CD4-positive, CD25-positive, alpha-beta regulatory T cell (primary cell): Measurements from ENCODE around the gene TDRD7. TPM values are rescaled to one million over a fixed set of nuclear protein-coding genes. Genes with fewer than 3 reads are reported as not detected.

Source experiments
- ATAC-seq, 2 donors: fragments of 150-1000 bp; cut with Tn5 transposase; one replicate each; pipeline ENCODE4 v1.10.0; 2021; ENCODE audit warnings: low read depth in 2 of 2, moderate number of reproducible peaks in 2 of 2, moderate library complexity in 1 of 2
- DNase-seq, 3 donors: peaks; one replicate each; pipeline versions ENCODE4 v3.0.0 to v3.0.0-alpha.2; 2012 to 2022; ENCODE audit warnings: mixed read lengths in 1 of 3
- H3K27ac ChIP-seq: one replicate; pipeline ENCODE4 v1.7.0; 2013; ENCODE audit warnings: mild to moderate bottlenecking, low read length; ENCODE audit not compliant: insufficient read depth, poor library complexity, severe bottlenecking
- H3K27me3 ChIP-seq: one replicate; pipeline ENCODE4 v1.7.0; 2013; ENCODE audit warnings: low read length; ENCODE audit not compliant: control insufficient read depth, insufficient read depth
- H3K36me3 ChIP-seq: one replicate; pipeline ENCODE4 v1.7.0; 2013; ENCODE audit warnings: mild to moderate bottlenecking, low read length, moderate library complexity; ENCODE audit not compliant: control insufficient read depth, insufficient read depth
- H3K4me1 ChIP-seq: 2 replicates; pipeline ENCODE4 v1.7.0; 2013; ENCODE audit warnings: mild to moderate bottlenecking, low read length; ENCODE audit not compliant: insufficient read depth, control insufficient read depth, poor library complexity, severe bottlenecking
- H3K4me3 ChIP-seq: one replicate; pipeline ENCODE4 v1.7.0; 2013; ENCODE audit warnings: low read depth, mild to moderate bottlenecking, low read length, moderate library complexity
- H3K9me3 ChIP-seq, 2 experiments: 1 replicate in 1 of 2; 2 replicates in 1 of 2; pipeline ENCODE4 v1.7.0; 2013; ENCODE audit warnings: low read length in 2 of 2, mild to moderate bottlenecking in 1 of 2, moderate library complexity in 1 of 2; ENCODE audit not compliant: control insufficient read depth in 2 of 2
- H3K27ac Mint-ChIP-seq, 3 donors: one replicate each; pipeline ENCODE4 v1.8.0; 2020 to 2022; ENCODE audit warnings: mild to moderate bottlenecking in 3 of 3, mixed read lengths in 3 of 3, moderate library complexity in 2 of 3
- H3K27me3 Mint-ChIP-seq: one replicate; pipeline ENCODE4 v1.8.0; 2022; ENCODE audit warnings: mild to moderate bottlenecking, mixed read lengths
- H3K36me3 Mint-ChIP-seq: one replicate; pipeline ENCODE4 v1.8.0; 2020; ENCODE audit warnings: mixed read lengths
- H3K4me1 Mint-ChIP-seq, 4 donors: one replicate each; pipeline ENCODE4 v1.8.0; 2020 to 2022; ENCODE audit warnings: mixed read lengths in 4 of 4, mild to moderate bottlenecking in 1 of 4
- H3K4me3 Mint-ChIP-seq, 4 donors: one replicate each; pipeline ENCODE4 v1.8.0; 2020 to 2022; ENCODE audit warnings: mild to moderate bottlenecking in 4 of 4, mixed read lengths in 4 of 4, moderate library complexity in 3 of 4
- H3K9me3 Mint-ChIP-seq, 7 donors: one replicate each; pipeline ENCODE4 v1.8.0; 2020 to 2022; ENCODE audit warnings: mixed read lengths in 7 of 7, mild to moderate bottlenecking in 3 of 7, moderate library complexity in 2 of 7
- polyA plus RNA-seq, 4 donors: library from polyadenylated mRNA; unstranded; fragments of 300-500 nt; fragmentation: Illumina TruSeq; gene quantifications; one replicate each; pipeline ENCODE4 v1.2.3, GENCODE V29; 2021
- total RNA-seq: library from RNA; stranded (reverse); gene quantifications from one replicate; pipeline ENCODE4 v1.2.3, GENCODE V29; 2022

TDRD7 gene
- total and polyA plus RNA-seq, 5 donors from 2014 or later: 5.1 to 10.3 (median 8.1) TPM

DNA sequence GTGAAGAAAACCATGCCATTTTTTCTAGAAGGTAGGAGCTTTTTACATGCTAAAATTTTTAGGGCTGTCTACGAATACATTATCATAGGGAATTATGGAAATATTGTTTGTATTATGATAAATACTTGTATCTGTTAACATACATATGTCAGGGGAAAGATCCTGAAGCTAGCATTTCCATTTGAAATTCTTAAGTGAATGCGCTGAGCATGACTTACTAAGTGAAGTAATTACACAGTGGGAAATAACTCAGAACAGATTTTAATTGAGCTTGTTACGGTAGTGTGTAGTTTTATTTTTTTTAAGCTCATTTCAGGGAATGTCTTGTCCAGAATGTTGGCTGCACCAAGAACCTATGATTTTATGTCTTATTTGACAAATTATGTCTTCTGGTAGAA, 19.1 kb downstream of the TDRD7 start:
- Histone ChIP-seq H3K27ac (no peak overlapping the region), H3K36me3 (peaks cover 56% of the 10 kb centered on the region), H3K4me1 (no peaks in the 10 kb centered on the region), H3K9me3 (no peaks in the 10 kb centered on the region), H3K4me3 (no peak overlapping the region), H3K27me3 (no peaks in the 10 kb centered on the region)
- Mint-ChIP-seq H3K27ac (no peak overlapping the region), H3K9me3 (no peaks in the 10 kb centered on the region), H3K36me3 (peaks cover 45% of the 10 kb centered on the region), H3K27me3 (no peaks in the 10 kb centered on the region), H3K4me1 (peaks cover 0 to 15% (median 3%) of the 10 kb centered on the region in 4 donors), H3K4me3 (no peak overlapping the region)
- ATAC-seq (no peak), DNase-seq (no peak)

DNA sequence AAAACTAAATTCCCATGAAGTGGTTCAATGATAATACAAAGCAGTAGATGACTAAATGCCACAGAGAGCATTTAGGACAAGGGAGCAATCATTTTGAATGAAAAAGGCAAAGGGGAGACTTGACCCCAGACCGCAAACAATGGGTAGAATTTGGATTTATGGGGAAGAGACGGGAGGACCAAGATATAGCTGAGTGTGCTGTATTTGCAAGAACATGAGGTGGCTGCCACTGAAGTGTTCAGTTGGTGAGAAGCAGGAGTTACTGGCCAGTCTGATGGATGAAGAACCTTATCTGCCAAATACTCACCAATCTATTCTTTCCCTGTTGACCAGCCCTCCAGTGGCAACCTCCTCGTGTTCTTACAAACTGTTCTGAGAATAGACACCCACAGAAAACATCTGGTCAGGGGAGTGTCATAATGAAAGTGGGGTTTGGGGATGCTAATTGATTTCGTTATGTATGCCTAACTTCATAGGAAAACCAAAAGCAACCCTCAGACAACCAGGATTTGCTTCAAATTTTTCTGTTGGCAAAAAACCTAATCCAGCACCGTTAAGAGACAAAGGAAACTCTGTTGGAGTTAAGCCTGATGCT, 19.8 kb downstream of the TDRD7 start:
- no peaks in the 10 kb centered on the region for H3K9me3 Mint-ChIP-seq

DNA sequence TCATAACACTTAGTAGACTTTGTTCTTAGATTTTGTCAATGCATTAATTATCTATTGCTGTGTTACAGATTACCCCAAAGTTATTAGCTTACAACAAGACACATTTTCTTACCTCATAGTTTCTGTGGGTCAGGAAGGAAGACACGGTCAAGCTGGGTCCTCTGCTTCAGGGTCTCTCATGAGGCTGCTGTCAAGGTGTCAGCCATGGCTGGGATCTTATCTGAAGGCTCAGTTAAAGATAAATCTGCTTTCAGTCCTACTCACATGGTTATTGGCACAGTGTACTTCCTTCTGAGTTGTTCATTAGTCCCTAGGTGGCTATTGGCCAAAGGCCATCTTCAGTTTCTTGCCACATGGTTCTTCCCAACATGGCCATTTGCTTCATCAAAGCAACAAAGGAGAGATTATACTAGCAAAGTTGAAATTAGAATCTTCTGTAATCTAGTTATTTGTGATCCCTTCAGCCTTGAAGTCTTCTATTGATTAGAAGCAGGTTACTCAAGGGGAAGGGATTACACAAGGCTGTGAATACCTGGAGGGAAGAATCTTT, 25.2 kb downstream of the TDRD7 start:
- Mint-ChIP-seq H3K36me3 (peaks cover 30% of the 10 kb centered on the region), H3K4me3 (no peak overlapping the region), H3K9me3 (peaks cover 0 to 1% (median 0%) of the 10 kb centered on the region in 7 donors), H3K27ac (no peak overlapping the region), H3K4me1 (peaks cover 0 to 7% (median 3%) of the 10 kb centered on the region in 4 donors), H3K27me3 (no peaks in the 10 kb centered on the region)
- H3K27me3 ChIP-seq: no peaks in the 10 kb centered on the region
- no peak overlapping the region for H3K4me3 ChIP-seq
- DNase-seq (no peak), ATAC-seq (no peak)
- H3K9me3 ChIP-seq: no peaks in the 10 kb centered on the region
- no peak overlapping the region for H3K27ac ChIP-seq
- H3K4me1 ChIP-seq: no peaks in the 10 kb centered on the region
- H3K36me3 ChIP-seq: peaks cover 41% of the 10 kb centered on the region

More for the DNA sequence above, 19.8 kb downstream of the TDRD7 start:
- Mint-ChIP-seq H3K27me3 (no peaks in the 10 kb centered on the region), H3K4me3 (no peak overlapping the region), H3K36me3 (peaks cover 45% of the 10 kb centered on the region), H3K4me1 (peaks cover 0 to 15% (median 6%) of the 10 kb centered on the region in 4 donors), H3K27ac (no peak overlapping the region)
- ATAC-seq (no peak), DNase-seq (no peak)
- Histone ChIP-seq H3K9me3 (no peaks in the 10 kb centered on the region), H3K36me3 (peaks cover 56% of the 10 kb centered on the region), H3K27me3 (no peaks in the 10 kb centered on the region), H3K27ac (no peak overlapping the region), H3K4me1 (no peaks in the 10 kb centered on the region), H3K4me3 (no peak overlapping the region)

GRCh38 chr9:97438257-97438656, 26.4 kb downstream of the TDRD7 start:
- ATAC-seq (no peak), DNase-seq (no peak)
- H3K9me3 Mint-ChIP-seq: peaks cover 0 to 1% (median 0%) of the 10 kb centered on the region in 7 donors
- H3K4me1 ChIP-seq: no peaks in the 10 kb centered on the region
- H3K27me3 ChIP-seq: no peaks in the 10 kb centered on the region
- peaks cover 0 to 7% (median 3%) of the 10 kb centered on the region in 4 donors for H3K4me1 Mint-ChIP-seq
- no peak overlapping the region for H3K27ac Mint-ChIP-seq
- no peak overlapping the region for H3K27ac ChIP-seq
- H3K27me3 Mint-ChIP-seq: no peaks in the 10 kb centered on the region
- no peaks in the 10 kb centered on the region for H3K9me3 ChIP-seq
- H3K36me3 ChIP-seq: peaks cover 33% of the 10 kb centered on the region
- no peak overlapping the region for H3K4me3 Mint-ChIP-seq
- peaks cover 29% of the 10 kb centered on the region for H3K36me3 Mint-ChIP-seq
- no peak overlapping the region for H3K4me3 ChIP-seq

DNA sequence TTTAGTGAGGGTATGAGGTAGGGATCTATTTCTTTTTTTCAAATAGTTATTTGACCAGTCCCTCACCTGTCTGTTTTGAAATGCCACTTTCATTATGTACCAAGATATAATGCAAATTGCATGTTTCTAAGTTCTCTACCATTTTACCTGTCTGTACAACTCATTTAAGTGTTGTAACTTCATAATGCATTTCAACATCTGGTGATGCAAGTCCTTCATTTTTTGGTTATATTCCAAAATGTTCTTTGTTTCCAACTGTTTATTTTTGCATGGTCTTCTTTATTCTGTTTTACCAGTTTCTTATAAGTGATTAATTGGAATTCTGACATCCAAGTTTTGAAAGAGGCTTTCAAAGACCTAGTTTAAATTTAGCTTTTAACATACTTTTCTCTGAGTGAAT, 26.8 kb downstream of the TDRD7 start:
- peaks cover 0 to 1% (median 0%) of the 10 kb centered on the region in 7 donors for H3K9me3 Mint-ChIP-seq
- H3K4me1 Mint-ChIP-seq: peaks cover 0 to 7% (median 2%) of the 10 kb centered on the region in 4 donors
- peaks cover 25% of the 10 kb centered on the region for H3K36me3 Mint-ChIP-seq
- H3K4me3 ChIP-seq: no peak overlapping the region
- no peaks in the 10 kb centered on the region for H3K27me3 Mint-ChIP-seq
- H3K27ac ChIP-seq: no peak overlapping the region
- no peak overlapping the region for H3K27ac Mint-ChIP-seq
- no peaks in the 10 kb centered on the region for H3K9me3 ChIP-seq
- H3K4me1 ChIP-seq: no peaks in the 10 kb centered on the region
- no peak for DNase-seq
- no peak for ATAC-seq
- no peak overlapping the region for H3K4me3 Mint-ChIP-seq
- H3K36me3 ChIP-seq: peaks cover 30% of the 10 kb centered on the region
- no peaks in the 10 kb centered on the region for H3K27me3 ChIP-seq

GRCh38 chr9:97440160-97440559, 28.3 kb downstream of the TDRD7 start:
- ATAC-seq (no peak), DNase-seq (no peak)
- Histone ChIP-seq H3K36me3 (peaks cover 25% of the 10 kb centered on the region), H3K27me3 (no peaks in the 10 kb centered on the region), H3K9me3 (no peaks in the 10 kb centered on the region), H3K4me3 (no peak overlapping the region), H3K4me1 (no peaks in the 10 kb centered on the region), H3K27ac (no peak overlapping the region)
- peaks cover 0 to 1% (median 0%) of the 10 kb centered on the region in 7 donors for H3K9me3 Mint-ChIP-seq
- H3K36me3 Mint-ChIP-seq: peaks cover 19% of the 10 kb centered on the region
- H3K27me3 Mint-ChIP-seq: no peaks in the 10 kb centered on the region
- no peak overlapping the region for H3K4me3 Mint-ChIP-seq
- no peak overlapping the region for H3K27ac Mint-ChIP-seq
- H3K4me1 Mint-ChIP-seq: peaks cover 0 to 7% (median 2%) of the 10 kb centered on the region in 4 donors

DNA sequence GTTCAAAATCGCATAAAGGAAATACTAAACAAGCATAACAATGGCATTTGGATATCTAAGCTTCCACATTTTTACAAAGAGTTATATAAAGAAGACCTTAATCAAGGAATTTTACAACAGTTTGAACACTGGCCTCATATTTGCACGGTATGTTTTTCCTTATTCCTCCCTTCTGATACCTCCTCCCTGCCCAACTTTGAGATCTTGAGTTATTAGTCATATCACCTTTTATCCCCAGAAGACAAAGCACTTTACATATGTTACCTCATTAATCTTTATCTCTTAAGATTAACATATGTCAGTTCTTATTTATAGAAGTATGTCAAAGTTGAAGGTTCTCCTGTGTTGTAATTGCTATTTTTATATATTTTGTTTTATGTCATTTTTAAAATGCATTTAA, 29.8 kb downstream of the TDRD7 start:
- H3K4me3 Mint-ChIP-seq: no peak overlapping the region
- no peak overlapping the region for H3K27ac Mint-ChIP-seq
- Histone ChIP-seq H3K4me3 (no peak overlapping the region), H3K9me3 (no peaks in the 10 kb centered on the region), H3K4me1 (no peaks in the 10 kb centered on the region), H3K27me3 (no peaks in the 10 kb centered on the region), H3K36me3 (peaks cover 25% of the 10 kb centered on the region), H3K27ac (no peak overlapping the region)
- peaks cover 0 to 1% (median 0%) of the 10 kb centered on the region in 7 donors for H3K9me3 Mint-ChIP-seq
- H3K27me3 Mint-ChIP-seq: no peaks in the 10 kb centered on the region
- peaks cover 23% of the 10 kb centered on the region for H3K36me3 Mint-ChIP-seq
- DNase-seq: no peak
- peaks cover 0 to 4% (median 0%) of the 10 kb centered on the region in 4 donors for H3K4me1 Mint-ChIP-seq
- no peak for ATAC-seq
